ENCODE results near the gene NSD2. TPM values are rescaled to one million over a fixed set of nuclear protein-coding genes. Genes with fewer than 3 reads are reported as not detected.

Gene NSD2
- total RNA-seq, 2 donors from 2014 or later, result 153 to 208 TPM

DNA sequence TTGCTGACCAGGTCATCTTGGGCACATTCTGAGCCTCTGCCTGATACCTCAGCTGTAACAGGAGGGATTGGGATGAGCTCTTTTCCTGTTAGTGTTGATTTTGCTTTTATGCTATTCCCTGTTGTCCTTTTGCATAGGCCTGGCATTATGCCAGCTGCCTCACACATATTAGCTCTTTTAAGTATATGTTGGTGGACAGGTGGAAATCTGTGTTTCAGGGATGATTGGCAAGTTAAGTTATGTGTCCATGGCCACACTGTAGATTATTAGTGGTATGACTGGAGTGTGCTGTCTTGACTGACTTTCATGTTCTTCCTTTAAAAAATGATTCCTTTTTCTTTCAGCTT lies 28.9 kb downstream of the NSD2 start:
- peak overlapping the region; percentile 57 for H3K27ac Mint-ChIP-seq
- H3K9me3 Mint-ChIP-seq, result no peaks in the 10 kb centered on the region
- peaks cover 41% of the 10 kb centered on the region for H3K36me3 Mint-ChIP-seq (ENCODE audit: low read depth)
- no peaks in the 10 kb centered on the region for H3K27me3 Mint-ChIP-seq (ENCODE audit: insufficient read depth)
- Histone ChIP-seq H3K36me3 (ENCODE audit: control insufficient read depth, insufficient read depth, low read length) (peaks cover 51% of the 10 kb centered on the region), H3K27ac (ENCODE audit: low read depth, low read length) (no peak overlapping the region), H3K9ac (ENCODE audit: extremely low read depth, low read length, poor library complexity, severe bottlenecking) (no peak overlapping the region), H3K27me3 (ENCODE audit: control insufficient read depth, insufficient read depth, low read length, poor library complexity, severe bottlenecking) (no peaks in the 10 kb centered on the region), H3K4me3 (ENCODE audit: low read length) (no peak overlapping the region), H3K4me1 (ENCODE audit: control insufficient read depth, insufficient read depth, low read length) (peaks cover 4% of the 10 kb centered on the region), H3K9me3 (ENCODE audit: control insufficient read depth, low read length) (no peaks in the 10 kb centered on the region)
- TF ChIP-seq, protein P1, sequence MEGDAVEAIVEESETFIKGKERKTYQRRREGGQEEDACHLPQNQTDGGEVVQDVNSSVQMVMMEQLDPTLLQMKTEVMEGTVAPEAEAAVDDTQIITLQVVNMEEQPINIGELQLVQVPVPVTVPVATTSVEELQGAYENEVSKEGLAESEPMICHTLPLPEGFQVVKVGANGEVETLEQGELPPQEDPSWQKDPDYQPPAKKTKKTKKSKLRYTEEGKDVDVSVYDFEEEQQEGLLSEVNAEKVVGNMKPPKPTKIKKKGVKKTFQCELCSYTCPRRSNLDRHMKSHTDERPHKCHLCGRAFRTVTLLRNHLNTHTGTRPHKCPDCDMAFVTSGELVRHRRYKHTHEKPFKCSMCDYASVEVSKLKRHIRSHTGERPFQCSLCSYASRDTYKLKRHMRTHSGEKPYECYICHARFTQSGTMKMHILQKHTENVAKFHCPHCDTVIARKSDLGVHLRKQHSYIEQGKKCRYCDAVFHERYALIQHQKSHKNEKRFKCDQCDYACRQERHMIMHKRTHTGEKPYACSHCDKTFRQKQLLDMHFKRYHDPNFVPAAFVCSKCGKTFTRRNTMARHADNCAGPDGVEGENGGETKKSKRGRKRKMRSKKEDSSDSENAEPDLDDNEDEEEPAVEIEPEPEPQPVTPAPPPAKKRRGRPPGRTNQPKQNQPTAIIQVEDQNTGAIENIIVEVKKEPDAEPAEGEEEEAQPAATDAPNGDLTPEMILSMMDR (conservative IDR thresholded peaks at IDR 0.05), result no peak
- DNase-seq, result no peak
- peaks cover 10% of the 10 kb centered on the region for H3K4me1 Mint-ChIP-seq
- H3K4me3 Mint-ChIP-seq, result no peak overlapping the region

DNA sequence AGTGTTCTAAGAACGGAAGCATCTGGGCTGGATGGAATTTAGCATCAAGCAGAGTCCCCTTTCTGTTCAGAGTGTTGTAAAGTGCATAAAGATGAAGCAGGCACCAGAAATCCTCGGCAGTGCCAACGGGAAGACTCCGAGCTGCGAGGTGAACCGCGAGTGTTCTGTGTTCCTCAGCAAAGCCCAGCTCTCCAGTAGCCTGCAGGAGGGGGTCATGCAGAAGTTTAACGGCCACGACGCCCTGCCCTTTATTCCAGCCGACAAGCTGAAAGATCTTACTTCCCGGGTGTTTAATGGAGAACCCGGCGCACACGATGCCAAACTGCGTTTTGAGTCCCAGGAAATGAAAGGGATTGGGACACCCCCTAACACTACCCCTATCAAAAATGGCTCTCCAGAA lies 29.4 kb downstream of the NSD2 start:
- TF ChIP-seq, protein P1 (conservative IDR thresholded peaks at IDR 0.05), result no peak
- no peaks in the 10 kb centered on the region for H3K27me3 Mint-ChIP-seq (ENCODE audit: insufficient read depth)

DNA sequence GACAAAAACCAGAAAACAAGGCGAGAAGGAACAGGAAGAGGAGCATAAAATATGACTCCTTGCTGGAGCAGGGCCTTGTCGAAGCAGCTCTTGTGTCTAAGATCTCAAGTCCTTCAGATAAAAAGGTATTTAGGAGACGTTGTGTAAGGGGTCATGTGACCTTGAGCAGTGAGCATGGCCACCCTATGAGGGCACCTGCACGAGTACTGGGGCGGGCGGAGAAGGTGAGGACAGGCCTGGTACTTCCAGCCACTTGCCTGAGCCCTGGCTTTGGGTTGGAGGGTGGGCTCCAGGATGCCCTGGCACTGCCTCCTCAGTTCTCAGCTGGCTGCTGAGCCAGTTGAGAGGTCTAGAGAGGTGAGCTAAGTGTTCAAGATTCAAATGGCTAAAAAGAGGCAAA lies 29.9 kb downstream of the NSD2 start:
- 95% methylated on average over 3 to 6 of the region's 6 CpGs for whole genome bisulfite sequencing, 2 experiments (ENCODE audit: insufficient coverage in 1 of 2, insufficient read length in 1 of 2)
- no peak overlapping the region for H3K27ac ChIP-seq (ENCODE audit: low read depth, low read length)
- no peak overlapping the region for H3K27ac Mint-ChIP-seq

More for the DNA sequence above, 29.4 kb downstream of the NSD2 start:
- Histone ChIP-seq H3K27me3 (ENCODE audit: control insufficient read depth, insufficient read depth, low read length, poor library complexity, severe bottlenecking) (no peaks in the 10 kb centered on the region), H3K4me1 (ENCODE audit: control insufficient read depth, insufficient read depth, low read length) (peaks cover 4% of the 10 kb centered on the region), H3K36me3 (ENCODE audit: control insufficient read depth, insufficient read depth, low read length) (peaks cover 51% of the 10 kb centered on the region), H3K9ac (ENCODE audit: extremely low read depth, low read length, poor library complexity, severe bottlenecking) (no peak overlapping the region), H3K27ac (ENCODE audit: low read depth, low read length) (no peak overlapping the region), H3K4me3 (ENCODE audit: low read length) (no peak overlapping the region), H3K9me3 (ENCODE audit: control insufficient read depth, low read length) (no peaks in the 10 kb centered on the region)
- Mint-ChIP-seq H3K27ac (no peak overlapping the region), H3K9me3 (no peaks in the 10 kb centered on the region), H3K4me1 (peaks cover 10% of the 10 kb centered on the region), H3K36me3 (ENCODE audit: low read depth) (peaks cover 43% of the 10 kb centered on the region), H3K4me3 (no peak overlapping the region)
- WGBS, 2 experiments (ENCODE audit: insufficient coverage in 1 of 2, insufficient read length in 1 of 2), result 96 to 97% methylated on average over 14 to 16 of the region's 16 CpGs
- no peak for DNase-seq

More for the DNA sequence above, 29.9 kb downstream of the NSD2 start:
- Histone ChIP-seq H3K27me3 (ENCODE audit: control insufficient read depth, insufficient read depth, low read length, poor library complexity, severe bottlenecking) (no peaks in the 10 kb centered on the region), H3K4me3 (ENCODE audit: low read length) (no peak overlapping the region), H3K36me3 (ENCODE audit: control insufficient read depth, insufficient read depth, low read length) (peaks cover 56% of the 10 kb centered on the region), H3K9ac (ENCODE audit: extremely low read depth, low read length, poor library complexity, severe bottlenecking) (no peak overlapping the region), H3K9me3 (ENCODE audit: control insufficient read depth, low read length) (no peaks in the 10 kb centered on the region), H3K4me1 (ENCODE audit: control insufficient read depth, insufficient read depth, low read length) (peaks cover 4% of the 10 kb centered on the region)
- Mint-ChIP-seq H3K4me3 (no peak overlapping the region), H3K4me1 (peaks cover 10% of the 10 kb centered on the region), H3K36me3 (ENCODE audit: low read depth) (peaks cover 48% of the 10 kb centered on the region), H3K9me3 (no peaks in the 10 kb centered on the region), H3K27me3 (ENCODE audit: insufficient read depth) (no peaks in the 10 kb centered on the region)
- TF ChIP-seq, protein P1 (conservative IDR thresholded peaks at IDR 0.05), result no peak
- no peak for DNase-seq
